Activated T-cell treated with anti-CD3 and anti-CD28 coated beads, Interleukin-2, amount 50 U/mL, for 24 hours (primary cell): ENCODE measurements around the gene HOXB1.
A peak's percentile ranks its signal among the peaks of the same experiment; 100 is the strongest.

Experiments used
- DNase-seq: peaks from one replicate; pipeline ENCODE4 v3.0.0-alpha.2; 2020
- H3K27ac Mint-ChIP-seq: 2 replicates; pipeline ENCODE4 v1.8.0; 2020; ENCODE audit warnings: mild to moderate bottlenecking, mixed read lengths
- H3K27me3 Mint-ChIP-seq: 2 replicates; pipeline ENCODE4 v1.8.0; 2020; ENCODE audit warnings: mixed read lengths
- H3K36me3 Mint-ChIP-seq: 2 replicates; pipeline ENCODE4 v1.8.0; 2020; ENCODE audit warnings: low read depth, mixed read lengths
- H3K4me1 Mint-ChIP-seq: 2 replicates; pipeline ENCODE4 v1.8.0; 2020; ENCODE audit warnings: low read depth, mixed read lengths
- H3K4me3 Mint-ChIP-seq: 2 replicates; pipeline ENCODE4 v1.8.0; 2020; ENCODE audit warnings: mild to moderate bottlenecking, moderate library complexity, mixed read lengths
- H3K9me3 Mint-ChIP-seq: 2 replicates; pipeline ENCODE4 v1.8.0; 2020; ENCODE audit warnings: mixed read lengths

HOXB1 gene

GRCh38 chr17:48561884-48562810 is 31.3 kb upstream of the HOXB1 start:
- no peaks in the 10 kb centered on the region for H3K36me3 Mint-ChIP-seq
- no peak overlapping the region for H3K27ac Mint-ChIP-seq
- peaks cover 6% of the 10 kb centered on the region for H3K4me1 Mint-ChIP-seq
- H3K4me3 Mint-ChIP-seq: no peak overlapping the region
- no peak for DNase-seq
- H3K9me3 Mint-ChIP-seq: no peaks in the 10 kb centered on the region
- peaks cover 38% of the 10 kb centered on the region for H3K27me3 Mint-ChIP-seq

GRCh38 chr17:48559840-48560817 is 29.3 kb upstream of the HOXB1 start:
- Mint-ChIP-seq H3K27me3 (peaks cover 56% of the 10 kb centered on the region), H3K4me1 (peaks cover 11% of the 10 kb centered on the region), H3K36me3 (no peaks in the 10 kb centered on the region), H3K27ac (no peak overlapping the region), H3K9me3 (no peaks in the 10 kb centered on the region), H3K4me3 (no peak overlapping the region)
- no peak for DNase-seq

- Mint-ChIP-seq H3K4me3 (no peak overlapping the region), H3K27me3 (peaks cover 64% of the 10 kb centered on the region), H3K36me3 (no peaks in the 10 kb centered on the region), H3K4me1 (peaks cover 10% of the 10 kb centered on the region), H3K9me3 (no peaks in the 10 kb centered on the region), H3K27ac (no peak overlapping the region)
- no peak for DNase-seq
These were observed 28.5 kb upstream of the HOXB1 start for GRCh38 chr17:48559122-48559839.

GRCh38 chr17:48558831-48559121 is 28.0 kb upstream of the HOXB1 start:
- Mint-ChIP-seq H3K36me3 (no peaks in the 10 kb centered on the region), H3K9me3 (no peaks in the 10 kb centered on the region), H3K27ac (no peak overlapping the region), H3K4me3 (no peak overlapping the region), H3K4me1 (peaks cover 9% of the 10 kb centered on the region), H3K27me3 (peaks cover 64% of the 10 kb centered on the region)
- DNase-seq: no peak

GRCh38 chr17:48558057-48558830 is 27.4 kb upstream of the HOXB1 start:
- H3K27me3 Mint-ChIP-seq: peaks cover 58% of the 10 kb centered on the region
- H3K27ac Mint-ChIP-seq: no peak overlapping the region
- H3K4me3 Mint-ChIP-seq: no peak overlapping the region

GRCh38 chr17:48556576-48557401 is 26.0 kb upstream of the HOXB1 start:
- H3K36me3 Mint-ChIP-seq: no peaks in the 10 kb centered on the region
- no peak for DNase-seq
- peaks cover 7% of the 10 kb centered on the region for H3K4me1 Mint-ChIP-seq
- H3K27me3 Mint-ChIP-seq: peaks cover 46% of the 10 kb centered on the region
- H3K9me3 Mint-ChIP-seq: no peaks in the 10 kb centered on the region
- H3K27ac Mint-ChIP-seq: no peak overlapping the region
- H3K4me3 Mint-ChIP-seq: no peak overlapping the region

More at GRCh38 chr17:48558057-48558830, 27.4 kb upstream of the HOXB1 start:
- Mint-ChIP-seq H3K9me3 (no peaks in the 10 kb centered on the region), H3K4me1 (peaks cover 7% of the 10 kb centered on the region), H3K36me3 (no peaks in the 10 kb centered on the region)
- DNase-seq: no peak

GRCh38 chr17:48556229-48556575 is 25.4 kb upstream of the HOXB1 start:
- peaks cover 7% of the 10 kb centered on the region for H3K4me1 Mint-ChIP-seq
- no peak overlapping the region for H3K27ac Mint-ChIP-seq
- peaks cover 42% of the 10 kb centered on the region for H3K27me3 Mint-ChIP-seq
- no peak overlapping the region for H3K4me3 Mint-ChIP-seq
- no peak for DNase-seq
- H3K9me3 Mint-ChIP-seq: no peaks in the 10 kb centered on the region
- no peaks in the 10 kb centered on the region for H3K36me3 Mint-ChIP-seq

- H3K4me1 Mint-ChIP-seq: peaks cover 7% of the 10 kb centered on the region
- H3K27me3 Mint-ChIP-seq: peaks cover 42% of the 10 kb centered on the region
- no peak for DNase-seq
- H3K36me3 Mint-ChIP-seq: no peaks in the 10 kb centered on the region
- peak overlapping the region; percentile 67 for H3K4me3 Mint-ChIP-seq
- H3K9me3 Mint-ChIP-seq: no peaks in the 10 kb centered on the region
- peak overlapping the region; percentile 37 for H3K27ac Mint-ChIP-seq
These were observed 24.7 kb upstream of the HOXB1 start for GRCh38 chr17:48555258-48556228.

GRCh38 chr17:48554412-48555257 is 23.8 kb upstream of the HOXB1 start:
- no peaks in the 10 kb centered on the region for H3K36me3 Mint-ChIP-seq
- H3K27me3 Mint-ChIP-seq: peaks cover 42% of the 10 kb centered on the region
- no peak for DNase-seq
- no peaks in the 10 kb centered on the region for H3K9me3 Mint-ChIP-seq
- H3K4me3 Mint-ChIP-seq: peak overlapping the region; percentile 67
- H3K4me1 Mint-ChIP-seq: peaks cover 7% of the 10 kb centered on the region
- H3K27ac Mint-ChIP-seq: no peak overlapping the region

GRCh38 chr17:48553826-48554225 is 23.0 kb upstream of the HOXB1 start:
- no peak overlapping the region for H3K27ac Mint-ChIP-seq
- peaks cover 39% of the 10 kb centered on the region for H3K27me3 Mint-ChIP-seq
- no peaks in the 10 kb centered on the region for H3K9me3 Mint-ChIP-seq
- peaks cover 7% of the 10 kb centered on the region for H3K4me1 Mint-ChIP-seq
- DNase-seq: no peak
- no peak overlapping the region for H3K4me3 Mint-ChIP-seq
- no peaks in the 10 kb centered on the region for H3K36me3 Mint-ChIP-seq

- no peak overlapping the region for H3K27ac Mint-ChIP-seq
- no peak overlapping the region for H3K4me3 Mint-ChIP-seq
- no peaks in the 10 kb centered on the region for H3K9me3 Mint-ChIP-seq
- no peaks in the 10 kb centered on the region for H3K36me3 Mint-ChIP-seq
- peaks cover 13% of the 10 kb centered on the region for H3K4me1 Mint-ChIP-seq
- H3K27me3 Mint-ChIP-seq: peaks cover 34% of the 10 kb centered on the region
- DNase-seq: no peak
These were observed 22.4 kb upstream of the HOXB1 start for GRCh38 chr17:48553190-48553547.
